LoVo (cell line): ENCODE data around the gene MTUS2.

ENCODE experiments used
- DNase-seq: peaks from one replicate; pipeline ENCODE4 v3.0.0-alpha.2; 2016; ENCODE audit warnings: low spot score

The MTUS2 gene

DNA sequence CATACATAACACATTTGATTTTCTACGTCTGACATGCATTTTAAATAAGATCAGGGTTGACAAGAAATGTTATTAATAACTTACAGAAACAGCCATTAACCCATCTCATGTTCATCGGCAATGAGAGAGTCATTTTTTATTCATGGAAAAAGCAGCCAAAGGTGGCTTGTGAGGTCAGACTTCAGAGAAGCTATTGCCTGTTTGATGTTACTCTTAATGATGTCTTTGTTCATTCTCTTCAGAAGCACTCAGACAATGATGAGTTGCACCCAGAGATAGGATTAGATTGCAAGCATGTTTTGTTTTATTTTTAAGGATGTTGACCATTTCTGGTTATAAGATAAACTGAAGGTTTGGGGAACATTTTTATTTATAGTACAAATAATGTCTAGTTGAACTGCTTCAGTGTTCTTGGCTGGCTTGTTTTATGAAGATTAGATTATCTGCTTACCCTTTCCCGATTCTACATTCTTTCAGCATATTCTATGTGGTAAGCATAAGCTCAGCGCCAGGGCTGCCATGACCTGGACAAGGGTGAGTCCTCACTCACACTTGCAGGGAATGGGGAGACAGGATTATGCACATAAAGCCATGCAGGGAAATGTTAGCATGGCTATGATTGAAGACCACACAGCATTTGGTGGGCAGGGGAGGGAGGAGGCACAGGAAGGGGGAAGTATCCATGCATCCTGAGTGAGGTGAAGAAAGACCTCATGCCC lies 288.1 kb downstream of the MTUS2 start:
- DNase-seq, result no peak

DNA sequence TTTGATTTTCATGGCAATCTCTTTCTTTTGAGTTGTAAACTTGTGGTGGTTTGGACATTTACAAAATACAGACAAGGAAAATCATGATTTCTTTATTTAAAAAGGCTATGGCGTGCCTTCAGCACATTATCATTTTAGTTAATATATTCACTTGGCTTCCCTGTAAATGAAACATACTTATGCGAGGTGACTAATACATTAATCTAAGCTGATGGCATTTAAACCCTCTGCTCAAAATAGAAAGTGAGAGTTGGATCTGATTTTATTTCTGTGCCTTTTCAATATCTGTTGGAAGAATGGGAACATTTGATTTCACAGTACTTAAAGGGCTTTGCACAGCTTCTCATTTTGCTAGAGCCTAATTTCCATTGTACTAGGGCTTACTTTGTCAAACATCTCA lies 289.8 kb downstream of the MTUS2 start:
- no peak for DNase-seq

DNA sequence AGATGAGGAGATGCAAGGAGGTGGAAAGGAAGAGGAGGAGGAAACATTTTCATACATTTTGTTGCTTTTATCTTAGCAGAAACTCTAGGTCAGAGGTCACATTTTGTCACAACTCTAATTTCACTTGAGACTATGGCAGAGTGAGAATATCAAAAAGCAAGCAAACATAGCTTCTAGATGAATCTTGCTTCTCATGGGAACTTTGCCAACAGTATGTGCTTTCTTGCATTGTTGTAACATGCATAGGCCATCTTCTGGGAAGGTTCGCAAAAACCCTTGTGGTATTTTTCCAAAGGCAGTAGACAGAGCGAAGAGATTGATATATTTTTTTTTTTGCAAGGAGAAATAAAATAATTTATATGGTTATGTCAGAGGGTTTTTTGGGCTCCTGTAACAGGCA lies 291.3 kb downstream of the MTUS2 start:
- DNase-seq, result no peak

DNA sequence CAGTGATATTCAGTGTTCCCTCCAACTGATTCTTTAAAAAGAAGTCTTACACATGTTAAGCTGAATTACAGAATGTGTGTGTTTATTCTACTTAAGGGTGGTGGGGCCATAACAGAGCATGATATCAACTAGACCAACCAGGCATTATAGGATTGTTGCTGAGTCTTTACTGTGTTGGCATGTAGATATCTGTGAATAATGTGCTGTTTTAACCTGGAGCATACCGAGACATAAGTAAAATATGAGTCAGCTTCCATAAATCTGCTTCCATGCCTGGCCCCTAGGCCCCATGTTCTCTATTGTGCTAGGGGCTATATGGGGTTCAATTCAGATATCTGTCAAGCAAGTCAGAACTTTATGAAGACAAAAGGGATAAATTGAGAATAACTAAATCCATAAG lies 295.7 kb downstream of the MTUS2 start:
- no peak for DNase-seq

DNA sequence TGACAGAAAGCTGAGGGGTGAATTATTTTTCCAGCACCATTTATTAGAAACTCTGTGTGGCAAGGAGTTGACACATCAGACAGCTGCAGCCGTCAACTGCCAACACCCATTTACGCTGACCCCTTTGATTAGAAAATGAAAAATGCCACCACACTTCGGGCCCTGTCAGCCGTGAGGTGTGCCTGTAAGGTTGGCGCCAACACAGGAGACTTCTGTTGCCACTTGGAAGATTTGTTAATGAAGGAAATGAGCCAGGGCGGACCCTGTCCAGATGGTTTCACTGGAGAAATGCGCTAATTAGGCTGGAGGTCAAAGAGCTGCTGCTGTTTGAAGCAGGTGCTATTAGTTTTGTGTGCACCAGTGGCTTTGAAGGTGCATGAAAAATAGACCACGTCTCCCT lies 297.5 kb downstream of the MTUS2 start:
- DNase-seq, result no peak

DNA sequence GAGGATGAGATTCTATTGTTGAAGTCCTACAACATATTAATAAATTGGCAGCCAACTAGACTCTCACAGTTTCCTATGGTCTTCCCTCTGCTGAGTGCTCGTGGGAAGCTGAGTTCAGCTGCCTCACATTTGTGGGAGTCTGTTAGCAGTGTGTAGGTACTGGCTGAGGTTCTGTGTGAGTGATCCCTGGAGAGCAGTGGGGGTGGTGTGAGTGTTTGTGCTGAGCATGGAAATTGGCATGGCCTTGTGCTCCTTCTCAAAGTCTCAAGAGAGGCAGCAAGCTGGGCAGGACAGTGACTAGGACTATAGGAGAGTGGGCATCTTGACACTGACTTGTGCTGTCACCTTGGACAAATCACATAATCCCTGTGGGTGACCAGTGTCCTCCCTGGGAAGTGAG lies 298.3 kb downstream of the MTUS2 start:
- no peak for DNase-seq

DNA sequence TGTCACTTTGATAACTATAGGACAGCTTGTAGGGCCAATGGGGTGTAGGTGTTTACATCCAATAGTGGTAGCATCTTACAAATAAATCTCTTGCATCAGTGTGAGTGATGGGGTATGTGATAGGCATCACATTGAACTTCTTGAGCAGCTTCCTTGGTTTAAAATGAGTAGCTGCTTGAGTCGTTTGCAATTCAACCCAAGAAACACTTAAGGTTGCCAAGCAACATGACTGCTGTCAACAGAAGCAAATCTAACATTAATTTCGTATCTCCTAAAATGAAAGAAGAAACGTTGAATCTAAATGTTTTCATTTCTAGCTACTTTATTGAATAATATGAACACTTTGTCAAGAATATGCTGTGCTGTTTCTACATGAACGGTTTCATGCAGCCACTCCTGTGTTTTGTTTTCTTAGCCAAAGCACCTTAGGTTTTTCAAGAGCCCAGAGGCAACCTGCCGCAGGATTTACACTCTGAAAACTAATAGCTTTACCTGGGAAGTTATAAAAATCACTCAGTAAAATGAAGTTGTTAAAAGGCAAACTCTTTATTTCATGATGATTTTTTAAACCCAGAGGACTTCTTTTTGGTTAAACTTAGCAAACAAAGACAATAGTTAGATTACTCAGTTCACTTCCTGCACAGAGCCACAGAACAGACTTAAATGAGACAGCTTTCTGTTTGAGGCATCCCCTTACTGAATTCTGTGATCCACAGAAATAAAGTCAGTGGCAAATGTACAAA lies 305.2 kb downstream of the MTUS2 start:
- DNase-seq, result no peak

DNA sequence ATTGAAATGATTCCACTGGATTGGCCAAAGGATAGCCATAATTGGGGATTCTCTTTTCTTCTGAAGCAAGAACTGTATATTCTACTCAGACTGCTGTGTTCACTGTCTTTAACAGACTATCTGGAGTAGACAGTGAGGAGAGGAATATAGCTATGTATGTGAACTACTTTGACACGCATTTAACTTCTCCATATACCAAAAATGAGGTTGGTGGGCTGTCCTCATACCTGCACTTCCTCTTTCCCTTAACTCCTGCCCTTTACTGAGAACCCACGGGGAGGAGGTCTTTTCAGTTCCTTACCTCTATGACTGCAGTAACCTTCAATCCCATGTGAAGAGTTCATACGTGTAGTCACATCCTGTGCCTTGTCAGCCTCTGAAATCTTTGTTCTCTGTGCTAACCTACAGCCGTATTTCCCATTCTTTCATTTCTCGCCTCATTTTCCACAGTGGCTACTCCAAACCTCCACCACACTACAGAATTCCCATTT lies 305.8 kb downstream of the MTUS2 start:
- no peak for DNase-seq

DNA sequence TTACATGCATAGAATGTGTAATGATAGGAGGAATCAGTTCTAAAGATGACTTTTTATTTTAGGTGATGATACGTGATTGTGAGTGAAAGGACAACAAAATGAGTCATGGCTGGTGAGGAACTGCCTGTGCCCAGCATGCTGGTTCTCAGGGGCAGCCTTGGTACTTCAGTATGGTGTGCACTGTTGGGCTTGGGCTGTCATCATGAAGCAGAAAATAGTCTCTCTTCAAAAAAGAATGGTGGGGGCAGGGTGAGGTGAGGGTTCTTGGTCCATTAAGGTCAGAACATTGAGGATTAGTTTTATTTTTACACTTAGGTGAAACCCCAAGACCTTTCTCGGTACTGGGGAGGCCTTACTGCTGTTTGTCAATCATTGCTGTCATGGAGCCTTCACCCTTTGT lies 309.5 kb downstream of the MTUS2 start:
- DNase-seq, result no peak

DNA sequence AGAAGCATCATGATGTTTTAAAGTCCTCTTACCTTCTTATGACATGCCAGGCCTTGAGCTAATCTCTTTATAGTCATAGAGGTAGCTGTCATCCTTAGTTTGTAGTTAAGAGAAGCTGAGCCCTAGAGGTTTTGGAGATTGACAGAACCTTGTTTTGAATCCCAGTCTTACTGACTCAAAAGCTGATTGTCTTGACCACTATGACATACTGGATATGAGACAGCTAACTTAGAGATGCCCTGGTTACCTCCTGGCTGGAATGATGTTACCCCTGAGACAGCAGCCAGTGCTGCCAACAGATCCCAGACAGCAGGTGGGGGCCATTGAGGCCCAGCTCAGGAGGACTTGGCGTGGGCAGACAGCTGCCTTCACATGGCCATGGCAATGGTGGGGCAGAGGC lies 311.0 kb downstream of the MTUS2 start:
- DNase-seq, result no peak

DNA sequence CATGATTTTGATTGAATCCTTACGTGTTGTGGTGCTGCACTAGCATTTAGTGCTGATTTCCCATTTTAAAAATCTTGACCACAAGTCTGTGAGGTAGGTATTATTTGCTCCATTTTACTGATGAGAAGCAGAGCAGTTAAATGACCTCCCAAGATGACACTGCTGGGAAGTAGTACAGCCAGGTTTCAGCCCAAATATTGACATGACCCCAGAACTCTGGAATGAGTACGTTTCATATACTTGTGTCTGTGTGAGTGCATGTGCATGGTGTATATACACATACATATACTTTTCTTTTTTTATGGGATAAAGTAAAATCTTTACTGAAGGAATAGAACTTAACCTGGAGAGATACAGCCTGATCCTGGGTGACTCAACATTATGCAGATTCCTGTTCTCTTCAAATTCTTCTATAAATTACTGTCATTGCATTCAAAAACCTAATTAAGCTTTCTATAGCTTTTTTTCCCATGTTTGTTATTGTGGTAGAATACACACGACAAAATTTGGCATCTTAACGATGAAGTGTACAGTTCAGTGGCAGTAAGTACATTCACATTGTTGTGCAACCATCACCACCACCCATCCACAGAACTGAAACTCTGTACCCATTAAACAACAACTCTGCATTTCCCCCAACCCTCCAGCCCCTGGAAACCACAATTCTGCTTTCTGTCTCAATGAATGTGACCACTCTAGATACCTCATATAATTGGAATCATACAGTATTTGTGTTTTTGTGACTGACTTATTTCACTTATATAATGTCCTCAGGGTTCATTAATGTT lies 311.9 kb downstream of the MTUS2 start:
- no peak for DNase-seq

DNA sequence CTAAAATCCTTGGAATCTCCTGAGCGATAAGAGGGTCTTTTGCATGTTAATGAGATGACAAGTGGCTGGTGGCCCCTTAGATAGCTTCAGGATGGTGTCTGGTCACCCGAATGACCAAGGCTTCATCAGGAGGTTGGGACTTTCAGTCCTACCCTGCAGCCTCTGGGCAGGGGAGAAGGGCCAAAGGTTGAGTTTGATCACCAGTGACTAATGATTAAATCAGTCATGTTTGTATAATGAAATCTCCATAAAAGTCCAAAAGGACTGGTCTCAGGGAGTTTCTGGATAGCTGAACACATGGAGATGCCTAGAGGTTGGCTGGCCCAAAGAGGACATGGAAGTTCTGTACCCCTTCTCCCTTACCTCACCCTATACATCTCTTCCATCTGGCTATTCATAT lies 316.2 kb downstream of the MTUS2 start:
- DNase-seq, result no peak

DNA sequence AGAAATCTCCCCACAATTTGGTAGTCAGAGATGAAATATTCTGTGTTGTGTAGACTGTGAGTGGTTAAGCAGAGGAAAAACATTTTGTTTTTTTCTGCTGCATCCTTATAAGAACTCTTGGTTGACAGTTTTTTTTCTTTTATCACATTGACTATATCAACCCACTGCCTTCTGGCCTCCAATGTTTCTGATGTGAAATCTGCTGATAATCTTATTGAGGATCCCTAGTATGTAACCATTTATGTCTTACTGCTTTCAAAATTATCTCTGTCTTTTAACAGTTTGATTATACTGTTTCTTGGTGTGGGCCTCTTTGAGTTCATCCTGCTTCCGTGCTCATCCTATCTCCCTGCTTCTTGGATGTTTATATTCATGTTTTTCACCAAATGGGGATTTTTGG lies 316.9 kb downstream of the MTUS2 start:
- DNase-seq, result no peak

DNA sequence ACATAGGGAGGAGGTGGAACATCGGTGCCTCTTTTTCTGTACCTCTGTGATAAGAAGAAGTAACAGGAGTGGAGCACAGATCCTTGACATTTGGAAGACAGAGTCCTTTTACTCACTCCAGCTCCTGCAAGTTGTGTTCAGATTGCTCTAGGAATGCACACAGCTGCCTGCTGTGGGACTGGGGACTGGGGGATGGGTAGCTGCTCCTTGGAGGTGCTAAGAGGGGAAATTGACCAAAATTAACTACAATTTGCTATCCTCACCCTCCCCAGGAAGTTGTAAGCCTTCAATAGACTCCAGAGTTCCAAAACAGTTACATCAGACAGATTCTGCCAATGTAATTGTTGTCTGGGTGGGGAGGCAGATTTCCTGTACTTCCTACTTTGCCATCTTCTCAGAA lies 317.9 kb downstream of the MTUS2 start:
- DNase-seq, result no peak

DNA sequence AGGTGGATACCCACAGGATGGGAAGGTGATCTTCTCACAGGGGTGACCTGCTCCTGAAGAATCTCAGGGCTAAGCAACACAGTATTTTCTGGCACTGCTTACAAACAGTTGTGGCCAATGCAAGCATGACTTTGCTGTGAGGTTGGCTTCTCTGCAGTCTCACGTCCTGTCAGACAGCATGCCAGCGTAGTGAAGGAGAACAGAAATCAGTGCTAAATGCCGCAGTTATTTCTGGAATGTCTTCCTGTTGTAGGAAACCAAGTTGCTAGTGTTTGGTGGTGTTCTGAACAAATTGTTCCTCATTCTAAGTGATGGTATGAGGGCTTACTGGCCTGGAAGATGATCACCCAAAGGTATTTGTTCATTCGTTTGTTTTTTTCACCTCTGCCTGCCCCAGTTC lies 320.1 kb downstream of the MTUS2 start:
- no peak for DNase-seq

DNA sequence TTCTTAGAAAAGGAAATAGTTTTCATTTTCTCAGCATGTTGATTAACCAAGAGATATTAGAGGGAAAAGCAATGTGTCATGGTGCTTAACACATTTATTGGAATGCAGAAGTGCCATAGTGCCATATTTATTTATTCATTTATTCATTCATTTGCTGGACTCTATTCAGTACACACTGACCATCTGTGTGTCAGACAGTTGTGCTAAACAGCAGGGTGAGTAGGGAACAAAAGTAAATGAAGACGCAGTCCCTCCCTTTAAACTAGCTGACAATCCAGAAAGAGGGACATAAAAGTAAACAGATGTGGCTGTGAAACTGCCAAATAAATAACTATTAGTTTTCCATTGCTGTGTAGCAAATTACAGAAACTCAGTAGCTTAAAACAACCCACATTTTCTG lies 323.7 kb downstream of the MTUS2 start:
- DNase-seq, result no peak

DNA sequence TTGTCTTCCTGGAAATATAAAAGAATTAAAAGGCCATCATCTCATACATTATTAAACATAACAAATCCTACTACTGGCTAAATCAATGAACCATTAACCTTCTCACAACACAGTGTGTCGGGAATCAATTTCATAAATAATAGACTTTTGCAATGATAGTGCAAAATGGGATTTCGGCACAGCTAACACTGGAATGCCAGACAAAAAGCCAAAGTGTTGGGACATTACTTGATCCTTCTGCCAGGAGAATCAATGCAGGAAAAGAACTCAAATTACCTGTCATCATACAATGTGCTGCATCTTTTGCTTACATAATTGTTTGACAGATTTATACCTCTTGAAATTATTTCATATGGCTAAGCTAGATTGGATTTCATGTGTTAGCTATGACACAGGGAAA lies 334.3 kb downstream of the MTUS2 start:
- no peak for DNase-seq

DNA sequence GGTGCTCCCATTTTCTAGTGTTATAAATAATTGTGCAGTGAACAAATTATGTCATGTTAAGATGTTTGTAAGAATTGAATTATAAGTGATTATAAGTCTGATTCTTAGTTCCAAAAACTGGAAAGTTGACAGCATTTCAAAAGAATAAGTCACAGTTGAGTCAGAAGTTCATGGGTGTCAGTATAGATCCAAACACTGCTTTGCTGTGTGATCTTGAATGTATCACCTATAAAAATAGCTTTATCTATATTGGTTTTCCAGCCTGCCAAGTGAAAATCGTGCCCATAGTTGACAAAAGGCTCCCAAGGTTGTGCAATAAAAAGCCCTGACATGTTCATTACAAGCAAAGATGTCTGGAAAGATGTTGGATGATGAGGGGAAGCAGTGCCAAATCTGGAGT lies 336.0 kb downstream of the MTUS2 start:
- no peak for DNase-seq

DNA sequence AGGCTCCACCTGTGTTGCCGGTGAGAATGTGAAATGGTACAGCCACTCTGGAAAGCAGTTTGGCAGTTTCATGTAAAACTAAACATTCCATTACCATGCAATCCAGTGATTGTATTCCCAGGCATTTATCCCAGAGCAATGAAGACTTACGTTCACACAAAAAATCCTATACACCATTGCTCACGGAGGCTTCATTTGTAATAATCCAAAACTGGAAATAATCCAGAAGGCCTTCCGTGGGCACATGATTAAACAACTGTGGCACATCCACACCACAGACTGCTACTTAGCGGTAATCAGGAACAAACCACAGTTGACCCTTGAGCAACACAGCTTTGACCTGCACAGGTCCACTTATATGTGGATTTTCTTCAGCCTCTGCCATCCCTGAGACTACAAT lies 339.7 kb downstream of the MTUS2 start:
- DNase-seq, result no peak

DNA sequence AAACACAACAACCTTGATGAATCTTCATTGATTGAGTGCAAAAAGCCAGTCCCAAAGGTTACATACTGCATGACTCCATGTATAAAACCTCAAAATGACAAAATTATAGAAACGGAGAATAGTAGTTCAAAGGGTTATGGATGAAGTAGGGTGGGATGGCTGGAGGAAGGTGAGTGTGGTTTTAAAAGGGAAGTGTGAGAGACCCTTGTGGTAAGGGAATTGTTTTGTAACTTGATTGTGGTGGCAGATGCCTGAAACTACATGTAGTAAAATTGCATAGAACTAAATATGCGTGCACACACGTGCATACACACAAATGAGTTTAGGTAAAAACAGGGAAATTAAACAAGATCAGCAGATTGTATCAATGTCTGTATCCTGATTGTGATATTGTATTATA lies 340.7 kb downstream of the MTUS2 start:
- DNase-seq, result no peak

DNA sequence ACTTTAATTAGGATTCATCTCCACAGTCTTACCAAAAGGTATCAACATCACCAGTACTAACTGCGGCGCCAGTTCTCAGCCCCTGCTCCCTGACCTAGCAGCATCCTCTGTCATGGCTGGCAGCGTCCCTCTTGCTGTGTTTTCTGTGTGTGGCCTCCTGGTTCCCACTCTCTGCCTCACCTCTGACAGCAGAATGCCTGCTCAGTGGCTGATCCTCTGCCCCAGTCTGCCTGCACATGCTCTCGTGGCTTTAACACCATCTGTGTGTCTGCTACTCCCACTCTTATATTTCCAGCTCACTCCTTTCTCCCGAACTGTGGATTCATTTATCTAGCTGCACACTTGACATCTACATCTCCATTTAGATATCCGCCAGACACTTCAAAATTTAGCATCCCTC lies 341.5 kb downstream of the MTUS2 start:
- no peak for DNase-seq

DNA sequence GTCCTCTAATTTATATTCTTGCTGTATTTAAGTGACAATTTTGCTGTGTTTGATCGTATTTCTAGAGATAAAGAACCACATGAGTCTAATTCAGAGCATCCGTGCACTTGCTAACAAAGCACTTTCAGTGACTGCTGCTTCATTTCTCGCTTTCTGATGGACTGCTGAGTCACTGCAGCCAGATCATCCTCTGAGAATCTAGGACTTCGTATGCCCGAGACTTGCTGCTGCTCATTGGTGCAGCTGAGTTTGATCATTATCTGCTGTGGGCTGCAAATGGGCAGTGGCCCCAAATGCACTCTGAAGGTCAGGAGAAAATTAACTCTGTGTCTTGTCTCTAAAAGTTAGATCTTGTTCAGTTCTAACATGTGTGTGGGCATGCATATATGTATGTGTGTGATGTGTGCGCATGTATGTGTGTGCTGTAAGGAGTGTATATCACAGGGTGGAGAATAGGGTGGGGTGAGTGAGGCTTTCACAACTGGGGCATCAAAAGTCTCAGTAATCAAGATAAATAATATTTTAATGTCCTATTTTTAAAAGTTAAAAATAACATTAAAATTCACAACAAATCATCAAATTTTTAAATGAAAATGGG lies 342.6 kb downstream of the MTUS2 start:
- DNase-seq, result no peak

DNA sequence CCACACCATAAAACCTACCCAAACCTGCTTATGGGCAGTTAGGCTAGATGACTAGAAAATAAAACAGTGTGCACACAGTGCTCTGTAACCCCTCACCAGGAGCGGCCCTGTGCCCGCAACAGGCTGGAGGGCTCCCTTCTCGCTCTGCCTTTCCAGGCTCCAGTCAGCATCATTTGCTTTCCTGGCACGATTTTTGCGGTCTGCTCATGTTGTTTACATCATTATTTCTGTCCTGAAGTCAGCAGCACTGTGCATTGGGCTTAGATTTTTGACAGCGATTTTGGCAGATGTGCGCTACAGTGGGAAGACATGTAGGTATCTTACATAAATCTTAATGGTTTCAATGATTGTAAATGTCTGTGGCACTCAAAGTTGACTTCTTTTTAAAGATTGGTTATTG lies 344.0 kb downstream of the MTUS2 start:
- DNase-seq, result no peak
